H54 (cell line): Measurements from ENCODE around the gene PACSIN2.
"Not testable (repeated sequence)": the region's sequence is repeated elsewhere in the genome, so short reads cannot be mapped to it uniquely, and the experiment has no call there.

Experiments used
- DNase-seq: peaks from one replicate; pipeline ENCODE4 v3.0.0; 2011; ENCODE audit warnings: low spot score, mixed read lengths; ENCODE audit not compliant: insufficient read length
- FAIRE-seq: peaks from 3 replicates; lab custom pipeline; 2011; peaks lifted over from hg19 to GRCh38; lab: Jason Lieb, UNC
- POLR2A ChIP-seq: IDR thresholded peaks from 2 replicates; pipeline ENCODE4 v1.6.1; 2011; ENCODE audit warnings: low read depth, mild to moderate bottlenecking, low read length

The PACSIN2 gene

DNA sequence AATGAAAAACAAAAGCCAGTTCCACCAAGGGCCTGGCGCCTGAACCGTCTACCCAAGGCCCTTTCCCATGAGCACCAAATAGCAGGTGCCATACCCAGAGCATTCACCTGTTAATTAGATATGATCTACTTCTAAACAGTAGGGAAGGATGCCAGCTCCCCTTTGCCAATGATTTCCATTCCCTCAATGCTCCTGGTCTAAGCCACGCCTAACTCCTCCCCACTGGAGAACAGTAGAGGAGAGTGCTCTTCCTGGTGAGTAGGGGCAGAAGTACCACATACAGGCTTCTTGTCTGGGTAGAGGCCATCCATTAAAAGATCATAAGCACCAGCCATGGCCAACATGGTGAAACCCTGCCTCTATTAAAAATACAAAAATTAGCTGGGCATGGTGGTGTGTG lies 40.7 kb downstream of the PACSIN2 start:
- no peak for TF ChIP-seq POLR2A
- DNase-seq (no peak), FAIRE-seq (no peak)

DNA sequence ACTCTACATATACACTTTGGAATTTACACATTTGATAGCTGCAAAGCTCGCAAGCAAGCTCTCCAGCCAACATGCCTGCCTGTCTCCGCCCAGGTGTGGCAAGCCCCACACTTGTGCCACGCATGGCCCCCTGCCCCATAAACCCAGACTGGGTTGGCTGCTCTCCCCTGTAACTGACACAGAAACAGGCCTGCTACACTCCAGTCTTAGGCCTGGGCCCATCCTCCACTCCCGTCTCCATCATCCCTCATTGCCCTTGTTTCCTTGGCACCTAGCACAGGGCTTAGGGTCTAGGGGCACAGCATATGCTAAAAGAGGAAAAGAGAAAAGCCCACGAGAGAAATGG lies 41.4 kb downstream of the PACSIN2 start:
- DNase-seq (no peak), FAIRE-seq (no peak)
- TF ChIP-seq POLR2A, result no peak

DNA sequence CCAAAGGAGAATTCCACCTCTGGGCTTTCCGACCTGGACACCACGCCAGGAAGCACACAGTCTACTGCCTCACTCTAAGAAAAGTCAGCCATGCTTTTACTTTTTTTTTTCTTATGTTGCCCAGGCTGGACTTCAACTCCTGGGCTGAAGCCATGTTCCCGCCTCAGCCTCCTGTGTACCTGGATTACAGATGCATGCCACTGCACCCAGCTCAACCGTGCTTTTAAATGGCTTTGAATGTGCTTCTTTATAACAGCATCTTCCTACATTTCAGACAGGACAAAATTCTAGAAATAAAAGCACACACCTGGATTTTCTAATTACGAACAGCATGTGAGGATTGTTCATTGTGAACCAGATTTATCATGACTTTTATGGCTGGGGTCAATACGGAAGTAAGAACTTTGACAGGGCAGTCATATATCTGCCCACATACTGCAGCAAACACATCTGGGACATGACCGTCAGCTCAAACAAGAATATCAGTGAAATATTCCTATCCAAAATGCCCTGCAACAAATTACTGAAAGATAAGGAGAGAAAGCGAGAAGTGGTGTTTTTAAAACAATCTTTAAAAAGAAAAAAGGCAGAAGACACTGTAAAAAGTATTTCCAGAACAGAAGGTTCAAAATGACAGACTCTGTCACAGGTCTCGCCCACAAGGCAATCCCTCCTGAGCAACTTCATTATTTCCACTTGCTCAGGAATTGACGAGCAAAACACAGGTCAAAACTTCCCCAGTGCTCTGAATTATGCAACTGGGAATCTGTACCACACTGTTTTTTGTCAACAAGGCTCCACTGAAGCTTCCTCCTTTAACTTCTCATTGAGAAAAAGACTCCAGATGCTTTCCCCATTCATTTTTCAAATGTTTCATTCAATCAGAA lies 42.1 kb downstream of the PACSIN2 start:
- no peak for FAIRE-seq
- DNase-seq, result no peak
- no peak for TF ChIP-seq POLR2A

DNA sequence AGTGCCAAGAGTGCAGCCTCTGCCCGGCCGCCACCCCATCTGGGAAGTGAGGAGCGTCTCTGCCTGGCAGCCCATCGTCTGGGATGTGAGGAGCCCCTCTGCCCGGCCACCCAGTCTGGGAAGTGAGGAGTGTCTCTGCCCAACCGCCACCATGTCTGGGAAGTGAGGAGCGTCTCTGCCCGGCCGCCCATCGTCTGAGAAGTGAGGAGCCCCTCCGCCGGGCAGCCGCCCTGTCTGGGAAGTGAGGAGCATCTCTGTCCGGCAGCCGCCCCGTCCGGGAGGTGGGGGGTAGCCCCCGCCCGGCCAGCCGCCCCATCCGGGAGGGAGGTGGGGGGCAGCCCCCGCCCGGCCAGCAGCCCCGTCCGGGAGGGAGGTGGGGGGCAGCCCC lies 43.5 kb downstream of the PACSIN2 start:
- DNase-seq, FAIRE-seq: not testable (repeated sequence)

DNA sequence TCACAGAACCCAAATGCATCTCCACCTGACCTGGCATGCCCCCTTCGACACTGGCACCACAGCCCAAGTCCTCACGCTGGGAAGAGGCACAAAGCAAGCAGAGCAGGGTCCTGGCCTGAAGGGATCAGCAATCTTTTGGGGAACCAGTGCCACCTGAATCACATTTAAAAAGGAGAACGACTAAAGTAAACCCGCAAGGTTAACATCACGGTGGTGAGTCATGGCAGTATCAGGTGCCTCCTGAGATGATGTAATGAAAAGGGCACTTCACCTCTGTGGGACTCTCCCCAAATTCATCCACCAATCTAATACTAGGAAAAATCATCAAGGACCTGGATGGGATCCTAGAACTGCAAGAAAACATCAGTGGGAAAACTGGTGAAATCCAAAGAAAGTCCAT lies 44.9 kb downstream of the PACSIN2 start:
- TF ChIP-seq POLR2A, result no peak
- FAIRE-seq, result no peak
- DNase-seq, result no peak

DNA sequence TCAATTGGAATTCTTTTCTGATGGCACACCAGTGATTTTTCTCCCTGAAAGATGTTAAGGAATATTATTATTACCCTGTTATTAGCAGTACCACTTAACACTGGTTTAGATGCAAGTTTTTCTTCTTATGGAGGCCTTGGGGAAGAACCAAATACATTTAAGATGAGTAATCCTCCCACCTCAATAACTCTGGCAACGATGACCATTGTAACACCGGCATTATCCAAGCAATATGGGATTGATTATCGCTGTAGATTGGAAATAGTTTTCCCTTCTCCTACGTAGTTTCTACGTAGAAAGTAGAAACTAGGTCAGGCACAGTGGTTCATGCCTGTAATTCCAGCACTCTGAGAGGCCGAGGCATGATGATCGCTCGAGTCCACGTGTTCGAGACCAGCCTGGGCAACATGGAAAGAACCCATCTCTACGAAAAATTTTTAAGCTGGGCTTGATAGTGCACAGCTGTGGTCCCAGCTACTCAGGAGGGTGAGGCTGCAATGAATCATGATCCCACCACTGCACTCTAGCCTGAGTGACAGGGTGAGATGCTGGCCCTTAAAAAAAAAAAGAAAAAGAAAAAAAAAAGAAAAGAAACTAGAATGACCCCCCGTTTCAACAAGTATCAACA lies 45.5 kb downstream of the PACSIN2 start:
- no peak for DNase-seq
- TF ChIP-seq POLR2A, result no peak
- FAIRE-seq, result no peak

DNA sequence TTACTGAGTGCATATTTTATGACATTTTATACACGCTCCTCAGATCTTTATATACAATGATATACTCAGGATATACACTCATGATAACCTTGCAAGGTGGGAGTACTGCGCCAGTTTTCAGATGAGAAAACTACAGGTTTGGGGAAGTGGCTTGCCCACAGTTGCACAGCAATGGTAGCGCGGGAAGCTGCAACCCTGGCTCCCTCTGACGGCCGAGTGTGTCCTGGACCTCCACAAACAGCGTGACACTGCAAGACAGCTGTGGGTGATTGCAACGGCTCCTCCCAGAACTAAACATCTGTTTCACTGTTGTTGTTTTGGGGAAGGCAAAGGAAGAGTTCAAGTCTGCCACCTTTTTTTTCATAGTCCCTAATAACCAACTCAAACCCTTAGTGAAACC lies 47.0 kb downstream of the PACSIN2 start:
- FAIRE-seq, result no peak

DNA sequence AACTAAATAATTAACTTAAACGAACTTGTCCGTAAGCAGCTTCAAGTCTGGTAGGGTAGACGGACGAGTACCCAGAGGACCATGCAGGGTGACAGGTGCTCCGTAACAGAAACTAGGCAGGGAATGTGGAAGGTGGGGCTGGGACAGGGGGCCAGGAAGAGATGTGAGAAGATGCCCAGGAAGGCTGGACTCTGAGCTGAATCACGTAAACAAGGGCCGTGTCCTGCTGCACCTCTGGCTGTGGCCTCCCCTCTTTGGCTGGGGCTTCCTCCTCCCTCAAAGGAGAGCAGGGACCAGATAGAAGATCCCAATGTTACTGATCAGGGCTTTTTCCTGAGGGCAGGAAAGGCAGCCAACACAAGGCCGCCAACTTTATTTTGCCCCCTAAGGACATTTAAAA lies 47.9 kb downstream of the PACSIN2 start:
- DNase-seq (no peak), FAIRE-seq (no peak)
- TF ChIP-seq POLR2A, result no peak

More for the DNA sequence above, 47.0 kb downstream of the PACSIN2 start:
- DNase-seq, result no peak
- no peak for TF ChIP-seq POLR2A

DNA sequence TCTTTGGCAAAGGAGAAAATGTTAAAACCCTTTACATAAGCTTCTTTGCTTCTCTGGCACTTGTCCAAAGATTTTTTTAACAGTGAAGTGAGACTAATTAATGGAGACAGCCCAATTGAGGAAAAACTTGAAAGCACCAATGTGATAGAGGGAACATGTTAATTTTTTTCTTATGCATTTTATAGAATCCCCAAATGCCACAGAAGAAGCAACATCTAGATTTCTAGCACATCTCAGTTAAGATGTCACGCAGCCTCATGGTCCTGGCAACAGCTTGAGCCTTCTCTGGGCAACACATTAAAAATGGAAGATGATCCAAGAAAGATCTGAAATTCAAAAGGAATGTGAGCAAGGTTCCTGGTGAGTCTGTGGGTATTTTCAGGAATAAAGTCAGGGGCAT lies 48.5 kb downstream of the PACSIN2 start:
- DNase-seq (no peak), FAIRE-seq (no peak)
- TF ChIP-seq POLR2A, result no peak

DNA sequence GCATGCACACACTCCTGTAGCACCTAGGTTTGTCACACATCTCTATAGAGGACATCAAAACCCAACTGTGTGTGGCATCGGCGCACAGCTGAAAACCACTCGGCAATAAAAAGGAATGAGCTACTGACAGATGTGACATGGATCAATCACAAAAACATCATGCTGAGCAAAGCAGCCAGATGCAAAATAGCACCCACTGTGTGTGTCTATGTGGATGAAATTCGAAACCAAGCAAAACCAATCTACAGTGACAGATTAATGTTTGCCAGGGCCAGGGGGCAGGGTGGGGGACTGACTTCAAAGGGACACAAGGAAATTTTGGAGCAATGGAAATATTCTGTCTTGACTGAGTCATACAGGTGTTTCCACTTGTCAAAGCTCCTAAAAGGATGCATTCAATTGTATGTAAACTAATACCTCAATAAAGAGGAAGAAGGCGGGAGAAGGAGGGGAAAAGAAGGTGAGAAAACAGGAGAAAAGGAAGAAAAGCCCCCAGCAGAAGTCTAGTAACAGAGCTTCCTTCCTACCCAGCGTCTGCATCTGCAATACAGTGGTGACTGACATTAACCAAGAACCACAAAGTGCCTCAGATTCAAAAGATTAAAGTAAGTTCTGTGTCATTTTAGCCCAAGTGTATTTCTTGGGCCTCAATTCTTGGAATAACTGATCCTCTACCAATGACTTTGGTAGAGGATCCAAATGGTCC lies 49.8 kb downstream of the PACSIN2 start:
- FAIRE-seq (no peak), DNase-seq (no peak)
- no peak for TF ChIP-seq POLR2A

DNA sequence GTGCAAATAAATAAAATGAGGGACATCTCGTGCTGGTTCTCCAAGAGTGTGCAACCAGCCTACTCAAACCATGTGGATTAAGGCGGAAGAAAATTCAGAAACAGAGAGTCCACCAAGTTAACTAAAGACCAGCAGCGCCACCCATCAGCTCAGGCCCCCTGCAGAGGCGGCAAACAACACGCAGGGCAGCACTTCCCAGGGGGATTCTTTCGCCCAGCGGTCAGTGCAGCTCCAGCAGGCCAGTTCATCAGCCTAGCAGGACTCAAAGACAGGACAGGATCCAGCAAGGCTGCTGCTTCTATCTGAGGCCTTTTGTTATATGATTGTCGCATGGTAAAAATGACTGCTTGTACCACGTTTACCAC lies 51.7 kb downstream of the PACSIN2 start:
- TF ChIP-seq POLR2A, result no peak
- DNase-seq, result no peak
- FAIRE-seq, result no peak

DNA sequence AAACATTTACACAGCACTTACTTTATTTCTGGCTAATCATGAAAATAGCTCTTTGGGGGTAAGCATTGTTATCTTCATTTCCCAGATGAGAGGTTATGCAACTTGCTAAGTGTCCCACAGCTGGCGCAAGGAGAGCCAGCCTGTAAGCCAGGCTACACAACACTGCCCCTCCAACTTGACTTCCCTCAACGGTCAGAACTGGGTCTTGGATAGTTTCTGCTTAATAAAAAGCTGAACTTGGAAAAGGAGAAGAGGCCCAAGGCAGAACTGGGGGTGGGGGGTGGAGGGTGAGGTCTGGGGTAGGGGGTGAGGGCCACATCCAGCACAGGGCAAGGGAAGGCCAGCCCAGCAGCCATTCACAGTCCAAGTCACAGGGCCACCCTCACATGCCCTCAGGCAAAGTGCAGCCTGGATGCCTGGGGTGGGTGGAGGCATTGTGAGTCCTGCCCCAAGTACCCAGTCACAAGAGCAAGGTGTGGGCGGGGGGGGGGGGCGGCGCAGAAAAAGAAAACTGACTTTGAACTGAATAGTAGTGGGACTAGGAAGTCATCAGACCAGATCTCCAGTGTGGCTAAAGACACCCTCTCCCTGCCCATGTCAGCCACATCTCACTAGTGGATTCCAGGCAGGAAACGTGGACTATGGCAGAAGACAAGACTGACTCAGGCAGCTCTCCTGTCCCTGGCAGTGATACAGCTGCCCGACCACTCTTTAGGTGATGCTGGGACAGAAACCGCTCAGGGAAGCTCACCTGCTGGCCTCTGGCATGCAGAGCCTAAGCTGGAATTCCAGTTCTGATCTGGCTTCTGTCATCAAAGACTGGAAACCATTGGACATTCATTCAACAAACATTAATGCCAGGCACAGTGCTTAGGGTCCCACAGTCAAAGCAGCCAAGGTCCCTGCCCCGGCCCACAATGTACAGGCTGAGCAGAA lies 52.4 kb downstream of the PACSIN2 start:
- no peak for DNase-seq
- FAIRE-seq, result no peak
- TF ChIP-seq POLR2A, result no peak

DNA sequence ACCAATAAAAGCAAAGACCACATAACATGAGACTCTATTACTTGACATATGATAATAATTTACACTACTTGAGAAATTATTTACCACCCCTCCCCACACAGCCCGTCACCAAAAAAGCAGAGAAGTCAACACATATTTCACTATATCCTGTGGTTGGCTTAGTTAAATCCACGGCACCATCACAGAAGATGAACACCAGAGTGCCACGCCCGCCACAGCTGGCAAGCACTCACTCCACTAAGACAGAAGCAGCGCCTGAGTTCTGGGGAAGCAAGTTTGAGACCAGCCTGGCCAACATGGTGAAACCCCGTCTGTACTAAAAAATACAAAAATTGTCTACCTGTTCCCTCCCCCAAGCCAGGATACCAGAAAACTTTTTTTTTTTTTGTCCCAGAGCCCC lies 53.1 kb downstream of the PACSIN2 start:
- no peak for TF ChIP-seq POLR2A
- DNase-seq (no peak), FAIRE-seq (no peak)

DNA sequence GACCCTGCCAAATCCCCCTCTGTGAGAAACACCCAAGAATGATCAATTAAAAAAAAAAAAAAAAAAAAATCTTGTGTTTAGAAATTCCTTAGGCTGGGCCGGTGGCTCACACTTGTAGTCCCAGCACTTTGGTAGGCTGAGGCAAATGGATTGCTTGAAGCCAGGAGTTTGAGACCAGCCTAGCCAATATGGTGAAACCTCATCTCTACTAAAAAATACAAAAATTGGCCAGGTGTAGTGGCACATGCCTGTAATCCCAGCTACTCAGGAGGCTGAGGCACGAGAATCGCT lies 53.6 kb downstream of the PACSIN2 start:
- FAIRE-seq, result not testable (repeated sequence)

More for the DNA sequence above, 53.6 kb downstream of the PACSIN2 start:
- not testable (repeated sequence) for DNase-seq
